Effector CD8-positive, alpha-beta T cell (primary cell): ENCODE results near the gene LRRC72.
"Not testable (repeated sequence)": the region's sequence is repeated elsewhere in the genome, so short reads cannot be mapped to it uniquely, and the experiment has no call there.

Source experiments
- DNase-seq: peaks from one replicate; lab custom pipeline; 2025; lab: John Stamatoyannopoulos, UW

LRRC72 gene

GRCh38 chr7:16579216-16579615 is 52.6 kb downstream of the LRRC72 start:
- no peak for DNase-seq

GRCh38 chr7:16581286-16581685 is 54.7 kb downstream of the LRRC72 start:
- no peak for DNase-seq

- no peak for DNase-seq
These were observed 57.2 kb downstream of the LRRC72 start for GRCh38 chr7:16583834-16584233.

- no peak for DNase-seq
These were observed 58.9 kb downstream of the LRRC72 start for GRCh38 chr7:16585540-16585939.

- no peak for DNase-seq
These were observed 59.7 kb downstream of the LRRC72 start for GRCh38 chr7:16586081-16586874.

- no peak for DNase-seq
These were observed 60.5 kb downstream of the LRRC72 start for GRCh38 chr7:16587129-16587528.

GRCh38 chr7:16587790-16588189 is 61.2 kb downstream of the LRRC72 start:
- no peak for DNase-seq

- no peak for DNase-seq
These were observed 63.3 kb downstream of the LRRC72 start for GRCh38 chr7:16589881-16590280.

- no peak for DNase-seq
These were observed 63.8 kb downstream of the LRRC72 start for GRCh38 chr7:16590424-16590823.

GRCh38 chr7:16592395-16592794 is 65.8 kb downstream of the LRRC72 start:
- no peak for DNase-seq

GRCh38 chr7:16594061-16594460 is 67.4 kb downstream of the LRRC72 start:
- no peak for DNase-seq

- no peak for DNase-seq
These were observed 68.1 kb downstream of the LRRC72 start for GRCh38 chr7:16594676-16595075.

- not testable (repeated sequence) for DNase-seq
These were observed 69.0 kb downstream of the LRRC72 start for GRCh38 chr7:16595596-16595995.

- DNase-seq: no peak
These were observed 71.4 kb downstream of the LRRC72 start for GRCh38 chr7:16598015-16598414.

GRCh38 chr7:16599860-16600259 is 73.2 kb downstream of the LRRC72 start:
- no peak for DNase-seq

GRCh38 chr7:16603633-16604032 is 77.0 kb downstream of the LRRC72 start:
- DNase-seq: no peak

GRCh38 chr7:16604054-16604453 is 77.4 kb downstream of the LRRC72 start:
- DNase-seq: no peak

GRCh38 chr7:16606704-16607103 is 80.1 kb downstream of the LRRC72 start:
- DNase-seq: no peak

GRCh38 chr7:16609842-16610450 is 83.3 kb downstream of the LRRC72 start:
- DNase-seq: no peak

- DNase-seq: no peak
These were observed 85.1 kb downstream of the LRRC72 start for GRCh38 chr7:16611711-16612110.

GRCh38 chr7:16615228-16615627 is 88.6 kb downstream of the LRRC72 start:
- DNase-seq: no peak

- DNase-seq: no peak
These were observed 89.5 kb downstream of the LRRC72 start for GRCh38 chr7:16616122-16616521.

- DNase-seq: no peak
These were observed 89.9 kb downstream of the LRRC72 start for GRCh38 chr7:16616542-16616941.

GRCh38 chr7:16619979-16620408 is 93.4 kb downstream of the LRRC72 start:
- no peak for DNase-seq
